RWPE2 (cell line): ENCODE data around the gene TMEM184A.

ENCODE experiments used
- ATAC-seq: fragments of 200-7000 bp; cut with Tn5 transposase; 3 replicates; pipeline ENCODE4 v1.9.1; 2021; ENCODE audit warnings: low read depth
- DNase-seq: peaks from one replicate; pipeline ENCODE4 v3.0.0-alpha.2; 2020; ENCODE audit warnings: low spot score
- H3K27ac ChIP-seq: fragments of 450-650 bp; 2 replicates; pipeline ENCODE4 v1.5.1; 2017; ENCODE audit warnings: mild to moderate bottlenecking; ENCODE audit not compliant: poor library complexity, severe bottlenecking
- H3K27me3 ChIP-seq: fragments of 250-450 bp; sonication (Bioruptor Pico); 2 replicates; pipeline ENCODE4 v1.5.1; 2021; ENCODE audit warnings: mild to moderate bottlenecking, moderate library complexity; ENCODE audit not compliant: insufficient read depth, poor library complexity, severe bottlenecking
- H3K36me3 ChIP-seq: fragments of 250-450 bp; sonication (Bioruptor Pico); 2 replicates; pipeline ENCODE4 v1.5.1; 2020; ENCODE audit warnings: low read depth, mild to moderate bottlenecking, moderate library complexity
- H3K4me1 ChIP-seq: fragments of 250-450 bp; sonication (Bioruptor Pico); 2 replicates; pipeline ENCODE4 v1.5.1; 2021; ENCODE audit warnings: mild to moderate bottlenecking, moderate library complexity; ENCODE audit not compliant: insufficient read depth, poor library complexity, severe bottlenecking
- H3K4me3 ChIP-seq: fragments of 250-450 bp; sonication (Bioruptor Pico); 2 replicates; pipeline ENCODE4 v1.5.1; 2021; ENCODE audit warnings: mild to moderate bottlenecking, moderate library complexity; ENCODE audit not compliant: severe bottlenecking
- H3K9me3 ChIP-seq: fragments of 250-450 bp; sonication (Bioruptor Pico); 2 replicates; pipeline ENCODE4 v1.5.1; 2021; ENCODE audit warnings: mild to moderate bottlenecking, moderate library complexity; ENCODE audit not compliant: severe bottlenecking
- CTCF ChIP-seq: fragments of 450-650 bp; IDR thresholded peaks from one replicate; pipeline ENCODE4 v1.5.1; 2017; ENCODE audit warnings: mild to moderate bottlenecking, moderate library complexity; ENCODE audit not compliant: poor library complexity, severe bottlenecking

The TMEM184A gene

GRCh38 chr7:1597066-1597760, 41.2 kb upstream of the TMEM184A start:
- Histone ChIP-seq H3K36me3 (no peaks in the 10 kb centered on the region), H3K4me1 (no peaks in the 10 kb centered on the region), H3K27me3 (peaks cover 10% of the 10 kb centered on the region), H3K27ac (no peak overlapping the region), H3K4me3 (no peak overlapping the region), H3K9me3 (no peaks in the 10 kb centered on the region)
- ATAC-seq (no peak), DNase-seq (no peak)
- no peak for TF ChIP-seq CTCF

GRCh38 chr7:1596181-1597043, 40.4 kb upstream of the TMEM184A start:
- Histone ChIP-seq H3K36me3 (no peaks in the 10 kb centered on the region), H3K27me3 (peaks cover 13% of the 10 kb centered on the region), H3K4me3 (no peak overlapping the region), H3K4me1 (no peaks in the 10 kb centered on the region), H3K27ac (no peak overlapping the region), H3K9me3 (no peaks in the 10 kb centered on the region)
- no peak for ATAC-seq
- no peak for TF ChIP-seq CTCF
- DNase-seq = no peak

GRCh38 chr7:1595636-1596035, 39.6 kb upstream of the TMEM184A start:
- no peaks in the 10 kb centered on the region for H3K9me3 ChIP-seq
- no peak for DNase-seq
- no peak for TF ChIP-seq CTCF

GRCh38 chr7:1595027-1595426, 39.0 kb upstream of the TMEM184A start:
- no peaks in the 10 kb centered on the region for H3K4me1 ChIP-seq
- no peak for ATAC-seq
- no peak for TF ChIP-seq CTCF
- peaks cover 23% of the 10 kb centered on the region for H3K27me3 ChIP-seq
- no peak overlapping the region for H3K4me3 ChIP-seq
- no peaks in the 10 kb centered on the region for H3K9me3 ChIP-seq
- H3K27ac ChIP-seq = no peak overlapping the region
- DNase-seq = no peak
- no peaks in the 10 kb centered on the region for H3K36me3 ChIP-seq

More at GRCh38 chr7:1595636-1596035, 39.6 kb upstream of the TMEM184A start:
- H3K36me3 ChIP-seq = no peaks in the 10 kb centered on the region
- no peak for ATAC-seq
- no peaks in the 10 kb centered on the region for H3K4me1 ChIP-seq
- peaks cover 18% of the 10 kb centered on the region for H3K27me3 ChIP-seq
- H3K27ac ChIP-seq = no peak overlapping the region
- H3K4me3 ChIP-seq = no peak overlapping the region
